WERI-Rb-1 (cell line): ENCODE data around the gene HDAC9.

ENCODE experiments used
- DNase-seq: peaks from one replicate; pipeline ENCODE4 v3.0.0-alpha.2; 2020
- H3K27ac ChIP-seq: fragments of 250-450 bp; sonication (Bioruptor Pico); 2 replicates; pipeline ENCODE4 v1.5.1; 2020; ENCODE audit warnings: mild to moderate bottlenecking, moderate library complexity
- H3K27me3 ChIP-seq: fragments of 250-450 bp; sonication (Bioruptor Pico); 2 replicates; pipeline ENCODE4 v1.5.1; 2021; ENCODE audit warnings: mild to moderate bottlenecking, low read depth, moderate library complexity; ENCODE audit not compliant: insufficient read depth, severe bottlenecking
- H3K36me3 ChIP-seq: fragments of 250-450 bp; sonication (Bioruptor Pico); 2 replicates; pipeline ENCODE4 v1.5.1; 2020; ENCODE audit warnings: mild to moderate bottlenecking, moderate library complexity
- H3K4me3 ChIP-seq: 2 replicates; pipeline ENCODE4 v1.5.1; 2011; ENCODE audit warnings: low read depth, mild to moderate bottlenecking, control low read depth, low read length
- H3K9me3 ChIP-seq: fragments of 250-450 bp; sonication (Bioruptor Pico); 2 replicates; pipeline ENCODE4 v1.5.1; 2021; ENCODE audit warnings: mild to moderate bottlenecking, moderate library complexity; ENCODE audit not compliant: severe bottlenecking
- CTCF ChIP-seq: IDR thresholded peaks from 2 replicates; pipeline ENCODE4 v1.5.1; 2011; ENCODE audit warnings: low read depth, mild to moderate bottlenecking, control low read depth, inconsistent platforms, low read length

HDAC9 gene

GRCh38 chr7:19000410-19000809 lies 504.9 kb downstream of the HDAC9 start:
- H3K27me3 ChIP-seq = no peaks in the 10 kb centered on the region
- DNase-seq = no peak
- no peak for TF ChIP-seq CTCF
- H3K4me3 ChIP-seq = no peak overlapping the region
- H3K9me3 ChIP-seq = no peaks in the 10 kb centered on the region
- H3K27ac ChIP-seq = no peak overlapping the region
- no peaks in the 10 kb centered on the region for H3K36me3 ChIP-seq

- Histone ChIP-seq H3K27ac (no peak overlapping the region), H3K27me3 (no peaks in the 10 kb centered on the region), H3K4me3 (no peak overlapping the region), H3K9me3 (no peaks in the 10 kb centered on the region), H3K36me3 (no peaks in the 10 kb centered on the region)
- TF ChIP-seq CTCF = no peak
- DNase-seq = no peak
Observed at GRCh38 chr7:19001854-19002253, 506.3 kb downstream of the HDAC9 start.

GRCh38 chr7:19009241-19009935 lies 513.8 kb downstream of the HDAC9 start:
- Histone ChIP-seq H3K36me3 (no peaks in the 10 kb centered on the region), H3K27me3 (no peaks in the 10 kb centered on the region), H3K9me3 (no peaks in the 10 kb centered on the region), H3K27ac (no peak overlapping the region), H3K4me3 (no peak overlapping the region)
- no peak for DNase-seq
- TF ChIP-seq CTCF = no peak

GRCh38 chr7:19009936-19010280 lies 514.4 kb downstream of the HDAC9 start:
- Histone ChIP-seq H3K9me3 (no peaks in the 10 kb centered on the region), H3K4me3 (no peak overlapping the region), H3K36me3 (no peaks in the 10 kb centered on the region), H3K27me3 (no peaks in the 10 kb centered on the region), H3K27ac (no peak overlapping the region)
- no peak for TF ChIP-seq CTCF
- DNase-seq = no peak

- TF ChIP-seq CTCF = no peak
- Histone ChIP-seq H3K27me3 (no peaks in the 10 kb centered on the region), H3K27ac (no peak overlapping the region), H3K9me3 (no peaks in the 10 kb centered on the region), H3K36me3 (no peaks in the 10 kb centered on the region), H3K4me3 (no peak overlapping the region)
- no peak for DNase-seq
Observed at GRCh38 chr7:19011212-19011611, 515.7 kb downstream of the HDAC9 start.

GRCh38 chr7:19015098-19015497 lies 519.5 kb downstream of the HDAC9 start:
- no peak overlapping the region for H3K4me3 ChIP-seq
- no peaks in the 10 kb centered on the region for H3K9me3 ChIP-seq
- no peak for TF ChIP-seq CTCF
- H3K27ac ChIP-seq = no peak overlapping the region
- no peak for DNase-seq
- no peaks in the 10 kb centered on the region for H3K27me3 ChIP-seq
- H3K36me3 ChIP-seq = no peaks in the 10 kb centered on the region
